ENCODE data around the gene NKX1-1.
"Not testable (repeated sequence)": the region's sequence is repeated elsewhere in the genome, so short reads cannot be mapped to it uniquely, and the experiment has no call there.

NKX1-1 gene

GRCh38 chr4:1406394-1406980, at the start of gene NKX1-1:
NKX1-1 (minus strand) TSS chr4:1406442; CDS start chr4:1406442, 0 bp downstream.
- no peak for DNase-seq (ENCODE audit: low read depth in 3 of 3, low spot score in 1 of 3)

- DNase-seq (ENCODE audit: low read depth in 3 of 3, low spot score in 1 of 3): no peak
These were observed 47.5 kb upstream of the NKX1-1 start for GRCh38 chr4:1453731-1454130.

- no peak for DNase-seq (ENCODE audit: low read depth in 3 of 3, low spot score in 1 of 3)
These were observed 46.3 kb upstream of the NKX1-1 start for GRCh38 chr4:1452431-1453051.

GRCh38 chr4:1451752-1452122, 45.5 kb upstream of the NKX1-1 start:
- no peak for DNase-seq (ENCODE audit: low read depth in 3 of 3, low spot score in 1 of 3)

DNA sequence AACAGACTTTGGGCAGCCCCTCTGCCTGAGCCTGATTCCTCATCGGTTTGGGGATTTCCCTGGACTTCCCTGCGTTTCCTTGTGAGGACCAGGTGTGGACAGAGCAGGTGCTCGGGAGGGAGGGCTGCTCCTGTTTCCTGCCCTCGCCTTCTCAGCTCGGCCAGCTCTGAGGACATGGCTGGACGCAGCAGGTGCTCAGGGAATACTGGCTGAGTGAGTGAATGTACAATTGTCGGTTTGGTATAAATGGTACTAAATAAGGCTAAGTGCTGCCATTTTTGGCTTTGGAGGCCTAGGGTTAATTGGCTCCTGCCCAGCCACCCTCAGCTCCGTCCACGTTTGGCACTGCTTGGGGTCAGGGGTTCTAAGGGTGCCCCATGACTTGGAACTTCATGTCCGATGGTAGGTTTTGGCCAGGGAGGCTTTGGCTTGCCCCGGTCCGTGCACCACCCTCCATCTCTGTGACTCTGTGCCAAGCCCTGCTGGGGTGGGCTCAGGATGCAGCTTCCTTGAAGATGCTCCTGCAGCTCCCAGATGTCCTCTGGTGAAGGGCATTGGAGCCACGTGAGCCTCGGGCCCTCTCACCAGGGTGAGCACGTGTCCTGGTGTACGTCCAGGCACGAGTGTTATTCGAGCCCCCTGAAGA, 45.0 kb upstream of the NKX1-1 start:
- no peak for DNase-seq (ENCODE audit: low read depth in 3 of 3, low spot score in 1 of 3)

- DNase-seq (ENCODE audit: low read depth in 3 of 3, low spot score in 1 of 3): no peak
These were observed 43.8 kb upstream of the NKX1-1 start for GRCh38 chr4:1449833-1450741.

DNA sequence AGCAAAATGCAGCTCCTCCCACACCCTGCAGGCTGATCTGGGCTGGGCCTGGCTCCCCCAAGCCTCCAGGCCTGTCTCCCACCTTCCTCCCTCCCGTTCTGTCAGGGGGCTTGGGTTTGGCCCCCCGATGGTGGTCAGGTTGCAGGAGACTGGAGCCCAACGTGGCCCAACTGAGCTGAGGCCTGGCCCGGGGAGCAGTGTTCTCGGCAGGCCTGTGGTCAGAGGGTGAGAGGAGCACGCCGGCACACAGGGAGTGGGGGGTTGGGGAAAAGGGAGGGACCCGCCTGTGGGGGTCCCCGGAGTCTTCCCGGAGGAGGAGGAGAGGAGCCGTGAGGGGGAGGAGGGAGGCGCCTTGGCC, 43.2 kb upstream of the NKX1-1 start:
- no peak for DNase-seq (ENCODE audit: low read depth in 3 of 3, low spot score in 1 of 3)

DNA sequence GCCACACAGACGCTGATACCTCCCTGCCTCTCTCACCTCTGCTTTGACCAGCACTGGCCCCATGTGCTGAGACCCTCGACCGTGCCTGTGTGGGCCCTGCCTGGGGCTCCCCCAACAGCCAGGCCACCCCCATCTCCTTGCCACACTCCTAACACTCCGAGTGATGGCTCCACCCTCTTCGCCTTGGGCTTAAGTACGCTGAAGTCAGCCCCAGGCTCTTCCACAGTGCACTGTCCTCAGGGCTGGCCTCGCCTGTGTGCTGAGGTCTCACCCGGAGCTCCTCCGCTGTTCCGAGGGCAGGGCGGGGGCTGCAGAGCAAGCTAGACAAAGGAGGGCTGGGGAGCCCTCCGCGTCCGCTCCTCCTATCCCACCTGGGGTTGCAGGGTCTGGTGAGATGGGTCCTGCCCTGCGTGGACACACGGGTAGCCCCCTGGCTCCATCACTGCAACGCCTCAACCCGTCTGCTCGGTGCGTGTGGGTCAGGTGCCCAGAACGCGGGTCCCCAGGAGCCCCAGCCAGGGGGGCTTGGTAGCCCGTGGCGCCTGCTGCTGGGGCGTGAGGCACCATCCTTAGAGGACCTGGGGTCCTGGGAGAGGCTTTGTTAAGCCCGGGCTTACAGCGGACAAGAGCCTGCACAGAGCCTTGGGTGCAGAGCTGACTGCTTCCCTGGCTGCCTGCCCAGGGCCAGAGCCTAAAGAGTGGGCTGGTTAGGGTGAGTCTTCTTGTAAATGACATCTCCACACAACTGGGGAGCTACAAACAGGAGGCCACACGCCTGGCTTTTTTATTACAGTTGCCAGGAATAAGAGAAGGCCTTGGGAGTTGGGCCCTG, 42.6 kb upstream of the NKX1-1 start:
- no peak for DNase-seq (ENCODE audit: low read depth in 3 of 3, low spot score in 1 of 3)

- DNase-seq (ENCODE audit: low read depth in 3 of 3, low spot score in 1 of 3): no peak
These were observed 41.7 kb upstream of the NKX1-1 start for GRCh38 chr4:1447676-1448588.

- DNase-seq (ENCODE audit: low read depth in 3 of 3, low spot score in 1 of 3): no peak
These were observed 40.5 kb upstream of the NKX1-1 start for GRCh38 chr4:1446502-1447386.

GRCh38 chr4:1445716-1446445, 39.6 kb upstream of the NKX1-1 start:
- no peak for DNase-seq (ENCODE audit: low read depth in 3 of 3, low spot score in 1 of 3)

DNA sequence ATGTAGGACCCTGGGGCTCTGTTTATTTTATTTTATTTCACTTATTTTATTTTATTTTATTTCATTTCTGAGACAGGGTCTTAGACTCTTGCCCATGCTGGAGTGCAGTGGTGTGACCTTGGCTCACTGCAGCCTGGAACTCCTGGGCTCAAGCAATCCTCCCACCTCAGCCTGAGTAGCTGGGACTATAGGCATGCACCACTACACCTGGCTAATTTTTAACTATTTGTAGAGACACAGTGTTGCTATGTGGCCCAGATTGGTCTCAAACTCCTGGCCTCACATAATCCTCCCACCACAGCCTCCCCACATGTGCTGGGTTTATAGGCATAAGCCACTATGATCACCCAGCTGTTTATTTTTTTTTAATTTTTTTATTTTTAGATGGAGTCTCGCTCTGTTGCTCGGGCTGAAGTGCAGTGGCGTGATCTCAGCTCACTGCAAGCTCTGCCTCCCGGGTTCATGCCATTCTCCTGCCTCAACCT, 37.5 kb upstream of the NKX1-1 start:
- DNase-seq (ENCODE audit: low read depth in 3 of 3, low spot score in 1 of 3): not testable (repeated sequence)

GRCh38 chr4:1427010-1427409, 20.8 kb upstream of the NKX1-1 start:
- DNase-seq (ENCODE audit: low read depth in 3 of 3, low spot score in 1 of 3): no peak

DNA sequence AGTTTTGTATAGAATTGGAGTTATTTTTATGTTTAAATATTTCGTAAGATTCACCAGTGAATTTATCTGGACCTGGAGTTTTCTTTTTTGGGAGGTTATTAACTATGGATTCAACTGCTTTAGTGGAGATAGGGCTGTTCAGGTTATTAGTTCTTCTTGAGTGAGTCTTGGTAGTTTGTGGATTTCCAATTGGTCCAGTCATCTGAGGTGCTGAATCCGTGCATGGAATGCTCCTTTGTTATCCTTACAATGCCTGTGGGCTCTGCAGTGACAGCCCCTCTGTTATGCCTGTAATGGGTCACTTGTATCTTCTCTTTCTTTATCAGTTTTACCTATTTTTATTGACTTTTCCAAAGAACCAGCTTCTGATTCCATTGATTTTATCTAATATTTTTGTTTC, 15.4 kb upstream of the NKX1-1 start:
- DNase-seq (ENCODE audit: low read depth in 3 of 3, low spot score in 1 of 3): no peak

DNA sequence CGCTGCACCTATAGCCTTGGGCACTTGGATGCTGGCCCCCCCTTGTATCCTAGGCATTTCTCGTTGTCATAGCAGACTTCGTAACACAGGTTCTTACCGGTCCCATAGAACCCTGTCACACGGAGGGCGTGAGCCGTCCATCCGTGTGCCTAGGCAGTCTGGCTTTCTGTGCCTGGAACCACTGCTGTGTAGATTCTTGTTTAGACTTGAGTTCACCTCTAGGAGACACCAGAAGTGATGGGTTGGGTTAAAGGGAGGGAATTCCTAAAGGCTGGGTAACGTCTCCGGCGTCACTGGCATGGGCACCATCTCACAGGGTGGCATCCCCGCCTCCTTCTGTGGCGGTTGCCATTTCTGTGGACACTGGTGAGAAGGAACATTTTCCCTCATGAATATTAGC, 13.5 kb upstream of the NKX1-1 start:
- no peak for DNase-seq (ENCODE audit: low read depth in 3 of 3, low spot score in 1 of 3)

- DNase-seq (ENCODE audit: low read depth in 3 of 3, low spot score in 1 of 3): no peak
These were observed 12.4 kb upstream of the NKX1-1 start for GRCh38 chr4:1418494-1419285.

All from stimulated activated CD4-positive, alpha-beta T cell treated with anti-CD3 and anti-CD28 coated beads, TNF-alpha, amount 100 ng/mL, for 1 hour (primary cell).